Progenitor cell of endocrine pancreas (in vitro differentiated cells): ENCODE data around the gene ADAMTSL4. TPM values are rescaled to one million over a fixed set of nuclear protein-coding genes. Genes with fewer than 3 reads are reported as not detected.

Source experiments
- DNase-seq: peaks from one replicate; pipeline ENCODE4 v3.0.0; 2021; ENCODE audit warnings: low spot score; ENCODE audit not compliant: unreplicated experiment
- H3K27ac Mint-ChIP-seq: 2 replicates; pipeline ENCODE4 v1.8.0; 2021; ENCODE audit warnings: mild to moderate bottlenecking, moderate library complexity, mixed read lengths
- H3K27me3 Mint-ChIP-seq: 2 replicates; pipeline ENCODE4 v1.8.0; 2021; ENCODE audit warnings: mixed read lengths
- H3K36me3 Mint-ChIP-seq: 2 replicates; pipeline ENCODE4 v1.8.0; 2022; ENCODE audit warnings: mixed read lengths; ENCODE audit not compliant: insufficient read depth
- H3K4me1 Mint-ChIP-seq: 2 replicates; pipeline ENCODE4 v1.8.0; 2021; ENCODE audit warnings: low read depth, mixed read lengths
- H3K4me3 Mint-ChIP-seq: 2 replicates; pipeline ENCODE4 v1.8.0; 2021; ENCODE audit warnings: low read depth, mild to moderate bottlenecking, moderate library complexity, mixed read lengths
- H3K9me3 Mint-ChIP-seq: 2 replicates; pipeline ENCODE4 v1.8.0; 2021; ENCODE audit warnings: low read depth, mixed read lengths
- CTCF ChIP-seq: fragments of 200-600 bp; sonication (generic); IDR thresholded peaks from one replicate; pipeline ENCODE4 v1.5.0; 2021; ENCODE audit warnings: antibody characterized with exemption, mild to moderate bottlenecking; ENCODE audit not compliant: unreplicated experiment
- total RNA-seq: library from RNA; stranded (reverse); gene quantifications from 2 replicates; pipeline ENCODE4 v1.2.1, GENCODE V29; 2021

Gene ADAMTSL4
- total RNA-seq, 1 donor from 2014 or later: 5.5 TPM

GRCh38 chr1:150544204-150544603, 5.0 kb upstream of the ADAMTSL4 start:
- no peaks in the 10 kb centered on the region for H3K36me3 Mint-ChIP-seq
- no peak for DNase-seq
- H3K27me3 Mint-ChIP-seq: peaks cover 3% of the 10 kb centered on the region
- H3K4me3 Mint-ChIP-seq: no peak overlapping the region
- H3K27ac Mint-ChIP-seq: no peak overlapping the region
- no peaks in the 10 kb centered on the region for H3K9me3 Mint-ChIP-seq
- no peak for TF ChIP-seq CTCF
- peaks cover 13% of the 10 kb centered on the region for H3K4me1 Mint-ChIP-seq

GRCh38 chr1:150545486-150546032, 3.6 kb upstream of the ADAMTSL4 start:
- H3K4me3 Mint-ChIP-seq: no peak overlapping the region
- H3K9me3 Mint-ChIP-seq: no peaks in the 10 kb centered on the region

GRCh38 chr1:150546294-150546937, 2.8 kb upstream of the ADAMTSL4 start:
- H3K36me3 Mint-ChIP-seq: no peaks in the 10 kb centered on the region
- H3K4me3 Mint-ChIP-seq: no peak overlapping the region
- H3K27me3 Mint-ChIP-seq: peaks cover 14% of the 10 kb centered on the region
- H3K27ac Mint-ChIP-seq: peak overlapping the region; percentile 7
- DNase-seq: no peak
- H3K4me1 Mint-ChIP-seq: peaks cover 17% of the 10 kb centered on the region
- H3K9me3 Mint-ChIP-seq: no peaks in the 10 kb centered on the region
- TF ChIP-seq CTCF: no peak

More at GRCh38 chr1:150545486-150546032, 3.6 kb upstream of the ADAMTSL4 start:
- Mint-ChIP-seq H3K27ac (no peak overlapping the region), H3K36me3 (no peaks in the 10 kb centered on the region), H3K4me1 (peaks cover 17% of the 10 kb centered on the region), H3K27me3 (peaks cover 9% of the 10 kb centered on the region)
- no peak for TF ChIP-seq CTCF
- no peak for DNase-seq

- Mint-ChIP-seq H3K4me3 (peak overlapping the region; percentile 65), H3K27me3 (peaks cover 17% of the 10 kb centered on the region), H3K27ac (no peak overlapping the region), H3K36me3 (no peaks in the 10 kb centered on the region), H3K9me3 (no peaks in the 10 kb centered on the region), H3K4me1 (peaks cover 17% of the 10 kb centered on the region)
- TF ChIP-seq CTCF: no peak
- no peak for DNase-seq
Measured at GRCh38 chr1:150548324-150548631, 930 bp upstream of the ADAMTSL4 start.

- Mint-ChIP-seq H3K4me3 (peak overlapping the region; percentile 76), H3K27ac (peak overlapping the region; percentile 84), H3K36me3 (no peaks in the 10 kb centered on the region), H3K9me3 (no peaks in the 10 kb centered on the region), H3K4me1 (peaks cover 9% of the 10 kb centered on the region), H3K27me3 (peaks cover 17% of the 10 kb centered on the region)
- no peak for DNase-seq
- TF ChIP-seq CTCF: no peak
Measured at GRCh38 chr1:150549496-150550221, 451 bp downstream of the ADAMTSL4 start.
